HT1080 (cell line): ENCODE measurements around the gene CNGB1. TPM values are rescaled to one million over a fixed set of nuclear protein-coding genes. Genes with fewer than 3 reads are reported as not detected.
"Not testable (repeated sequence)": the region's sequence is repeated elsewhere in the genome, so short reads cannot be mapped to it uniquely, and the experiment has no call there.

Experiments used
- DNase-seq: peaks from one replicate; pipeline ENCODE4 v3.0.0-alpha.2; 2015; ENCODE audit warnings: low read depth
- total RNA-seq: library from RNA; depleted of rRNA; stranded (reverse); fragments of >200 nt; shearing (Covaris generic); gene quantifications from 2 replicates; pipeline ENCODE4 v1.2.3, GENCODE V29; 2014

Gene CNGB1
- total RNA-seq, 1 experiment from 2014 or later: 0.32 TPM

- no peak for DNase-seq
These were observed 26.8 kb upstream of the CNGB1 start for GRCh38 chr16:57997528-57998265.

GRCh38 chr16:57997176-57997527, 26.2 kb upstream of the CNGB1 start:
- DNase-seq: no peak

GRCh38 chr16:57996406-57997175, 25.7 kb upstream of the CNGB1 start:
- DNase-seq: no peak

- no peak for DNase-seq
These were observed 24.9 kb upstream of the CNGB1 start for GRCh38 chr16:57995721-57996405.

- peak; percentile 44 for DNase-seq
These were observed 23.9 kb upstream of the CNGB1 start for GRCh38 chr16:57994778-57995177.

- no peak for DNase-seq
These were observed 23.4 kb upstream of the CNGB1 start for GRCh38 chr16:57994361-57994760.

GRCh38 chr16:57993897-57994296, 23.0 kb upstream of the CNGB1 start:
- no peak for DNase-seq

GRCh38 chr16:57993438-57993837, 22.5 kb upstream of the CNGB1 start:
- DNase-seq: no peak

- DNase-seq: no peak
These were observed 21.2 kb upstream of the CNGB1 start for GRCh38 chr16:57992084-57992483.

- no peak for DNase-seq
These were observed 20.7 kb upstream of the CNGB1 start for GRCh38 chr16:57991551-57992059.

GRCh38 chr16:57988929-57989328, 18.0 kb upstream of the CNGB1 start:
- DNase-seq: no peak

GRCh38 chr16:57987441-57988177, 16.7 kb upstream of the CNGB1 start:
- DNase-seq: no peak

GRCh38 chr16:57986196-57986595, 15.3 kb upstream of the CNGB1 start:
- no peak for DNase-seq

- no peak for DNase-seq
These were observed 14.6 kb upstream of the CNGB1 start for GRCh38 chr16:57985204-57986181.

- DNase-seq: no peak
These were observed 13.7 kb upstream of the CNGB1 start for GRCh38 chr16:57984443-57985203.

- no peak for DNase-seq
These were observed 11.5 kb upstream of the CNGB1 start for GRCh38 chr16:57982385-57982784.

GRCh38 chr16:57981636-57982035, 10.7 kb upstream of the CNGB1 start:
- DNase-seq: no peak

GRCh38 chr16:57979006-57979585, 8.2 kb upstream of the CNGB1 start:
- no peak for DNase-seq

GRCh38 chr16:57978070-57978465, 7.1 kb upstream of the CNGB1 start:
- DNase-seq: not testable (repeated sequence)
